HG03139 (cell line): ENCODE measurements around the gene SEPHS1.
"Not testable (repeated sequence)": the region's sequence is repeated elsewhere in the genome, so short reads cannot be mapped to it uniquely, and the experiment has no call there.

ENCODE experiments used
- ATAC-seq: cut with Tn5 transposase; IDR thresholded peaks from one replicate; pipeline ENCODE4 v1.9.1; 2021; ENCODE audit not compliant: unreplicated experiment

SEPHS1 gene, protein sequence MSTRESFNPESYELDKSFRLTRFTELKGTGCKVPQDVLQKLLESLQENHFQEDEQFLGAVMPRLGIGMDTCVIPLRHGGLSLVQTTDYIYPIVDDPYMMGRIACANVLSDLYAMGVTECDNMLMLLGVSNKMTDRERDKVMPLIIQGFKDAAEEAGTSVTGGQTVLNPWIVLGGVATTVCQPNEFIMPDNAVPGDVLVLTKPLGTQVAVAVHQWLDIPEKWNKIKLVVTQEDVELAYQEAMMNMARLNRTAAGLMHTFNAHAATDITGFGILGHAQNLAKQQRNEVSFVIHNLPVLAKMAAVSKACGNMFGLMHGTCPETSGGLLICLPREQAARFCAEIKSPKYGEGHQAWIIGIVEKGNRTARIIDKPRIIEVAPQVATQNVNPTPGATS

GRCh38 chr10:13348216-13349017 lies at the start of gene SEPHS1:
SEPHS1 (minus strand) TSS chr10:13348293; CDS start chr10:13344950, 3,343 bp downstream.
- peak; percentile 48 for ATAC-seq

DNA sequence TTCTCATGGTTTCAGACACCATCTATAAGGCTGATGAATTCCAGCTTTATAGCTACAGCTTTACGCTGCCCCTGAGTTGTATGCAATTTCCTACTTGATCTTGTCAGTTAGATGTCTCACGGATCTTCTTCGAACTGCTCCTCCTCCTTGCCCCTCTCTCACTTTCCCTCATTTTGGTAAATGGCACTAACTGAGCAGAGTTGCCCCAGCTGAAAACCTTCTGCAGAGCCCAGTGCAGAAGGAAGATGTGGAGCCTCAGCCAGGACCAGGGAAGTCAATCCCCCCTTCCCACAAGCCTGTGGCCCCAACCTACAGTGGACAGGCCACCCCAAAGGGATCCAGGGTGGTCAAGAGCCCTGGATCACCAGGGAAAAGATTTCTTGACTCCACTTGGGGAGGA lies 49.0 kb upstream of the SEPHS1 start:
- ATAC-seq = no peak

DNA sequence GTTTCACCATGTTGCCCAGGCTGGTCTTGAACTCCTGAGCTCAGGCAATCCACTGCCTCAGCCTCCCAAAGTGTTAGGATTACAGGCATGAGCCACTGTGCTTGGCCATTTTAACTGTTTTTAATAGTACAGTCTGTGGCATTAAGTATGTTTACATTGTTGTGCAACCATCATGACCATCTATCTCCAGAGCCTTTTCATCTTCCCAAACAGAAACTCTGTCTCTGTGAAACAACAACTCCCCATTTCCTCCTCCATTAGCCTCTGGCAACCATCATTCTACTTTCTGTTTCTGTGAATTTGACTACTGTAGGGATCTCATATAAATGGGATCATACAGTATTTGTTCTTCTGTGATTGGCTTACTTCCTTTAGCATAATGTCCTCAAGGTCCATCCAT lies 48.3 kb upstream of the SEPHS1 start:
- ATAC-seq = no peak

GRCh38 chr10:13395540-13395939 lies 47.4 kb upstream of the SEPHS1 start:
- no peak for ATAC-seq

DNA sequence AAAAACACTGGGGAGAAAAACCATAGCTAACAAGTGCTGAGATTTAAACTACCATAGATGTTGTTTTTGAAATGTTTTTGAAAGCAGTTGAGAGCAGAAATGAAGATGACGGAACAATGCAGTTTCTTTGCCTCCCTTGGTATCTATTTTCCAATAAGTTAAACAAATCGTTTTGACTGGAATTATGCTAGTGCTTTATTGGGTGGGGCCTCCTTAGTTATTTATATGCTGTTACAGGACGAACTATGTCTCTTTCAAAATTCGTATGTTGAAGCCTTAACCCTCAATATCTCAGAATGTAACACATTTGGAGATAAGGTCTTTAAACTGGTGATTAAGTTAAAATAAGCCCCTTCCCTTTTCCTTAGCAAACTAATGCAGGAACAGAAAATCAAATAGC lies 45.5 kb upstream of the SEPHS1 start:
- no peak for ATAC-seq

DNA sequence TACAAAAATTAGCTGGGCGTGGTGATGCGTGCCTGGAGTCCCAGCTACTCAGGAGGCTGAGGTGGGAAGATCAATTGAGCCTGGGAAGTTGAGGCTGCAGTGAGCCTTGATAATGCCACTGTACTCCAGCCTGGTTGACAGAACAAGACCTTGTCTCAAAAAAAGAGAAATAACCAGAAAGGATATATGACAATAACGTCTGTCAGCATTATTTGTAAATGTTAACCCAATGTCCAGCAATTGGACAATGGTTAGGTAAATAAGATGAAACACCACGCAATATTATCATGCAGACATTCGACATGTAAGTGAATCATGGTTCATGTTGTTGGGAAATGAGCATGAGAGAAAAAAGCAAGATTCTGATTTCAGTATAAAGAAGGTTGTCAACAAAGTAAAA lies 44.6 kb upstream of the SEPHS1 start:
- no peak for ATAC-seq

- no peak for ATAC-seq
Observed at GRCh38 chr10:13390604-13391522, 42.8 kb upstream of the SEPHS1 start.

GRCh38 chr10:13388478-13389230 lies 40.6 kb upstream of the SEPHS1 start:
- ATAC-seq = no peak

GRCh38 chr10:13386021-13386420 lies 37.9 kb upstream of the SEPHS1 start:
- ATAC-seq = no peak

DNA sequence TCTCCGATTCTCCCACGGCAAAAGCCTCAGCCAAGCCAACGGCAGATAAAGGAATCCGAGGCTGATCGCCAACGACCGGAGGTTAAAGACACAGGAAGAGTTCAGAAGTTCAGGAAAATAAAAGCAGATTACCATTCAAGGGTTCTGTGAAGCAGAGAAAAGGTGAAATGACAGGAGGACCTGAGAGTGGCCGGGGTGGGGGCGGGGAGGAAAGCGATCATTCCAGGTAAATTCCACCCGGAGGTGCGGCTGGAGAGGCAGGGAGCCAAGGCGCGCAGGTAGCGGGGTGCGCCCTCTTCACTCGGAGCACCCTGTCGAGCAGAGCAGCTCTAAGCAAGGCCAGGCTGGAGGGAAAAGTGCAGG lies 35.3 kb upstream of the SEPHS1 start:
- no peak for ATAC-seq

DNA sequence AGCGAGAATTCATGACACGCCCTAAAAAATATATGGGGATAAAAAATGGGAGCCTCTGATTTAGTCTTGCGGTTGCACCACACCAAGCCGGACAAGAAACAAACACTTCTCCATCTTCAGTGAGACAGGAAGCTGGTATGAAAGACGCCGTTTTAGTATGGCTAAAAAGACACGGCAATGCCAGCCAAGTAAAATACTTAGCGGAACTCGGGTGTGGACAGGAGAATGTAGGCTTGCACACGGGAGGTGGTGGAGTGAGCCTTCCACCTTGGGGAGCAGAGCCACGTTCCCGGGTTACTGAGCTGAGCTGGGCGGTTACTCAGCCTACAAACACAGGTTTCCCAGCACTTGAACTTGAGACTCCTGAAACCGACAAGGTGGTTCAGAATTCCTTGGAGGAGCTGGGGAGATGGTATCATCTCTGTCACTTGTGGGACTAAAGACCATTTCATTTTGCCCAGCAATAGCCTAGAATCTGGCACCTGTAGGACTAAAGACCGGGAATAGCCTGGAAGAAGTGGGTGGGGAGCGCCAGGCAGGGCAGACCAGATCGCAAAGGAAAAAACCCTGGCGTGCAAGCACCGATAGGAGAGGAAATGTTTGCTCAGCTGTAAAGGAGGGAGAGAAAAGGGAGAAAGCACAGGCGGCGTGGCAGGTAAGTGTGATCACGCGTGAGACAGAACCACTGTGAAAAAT lies 34.8 kb upstream of the SEPHS1 start:
- ATAC-seq = no peak

GRCh38 chr10:13379061-13379460 lies 31.0 kb upstream of the SEPHS1 start:
- not testable (repeated sequence) for ATAC-seq

DNA sequence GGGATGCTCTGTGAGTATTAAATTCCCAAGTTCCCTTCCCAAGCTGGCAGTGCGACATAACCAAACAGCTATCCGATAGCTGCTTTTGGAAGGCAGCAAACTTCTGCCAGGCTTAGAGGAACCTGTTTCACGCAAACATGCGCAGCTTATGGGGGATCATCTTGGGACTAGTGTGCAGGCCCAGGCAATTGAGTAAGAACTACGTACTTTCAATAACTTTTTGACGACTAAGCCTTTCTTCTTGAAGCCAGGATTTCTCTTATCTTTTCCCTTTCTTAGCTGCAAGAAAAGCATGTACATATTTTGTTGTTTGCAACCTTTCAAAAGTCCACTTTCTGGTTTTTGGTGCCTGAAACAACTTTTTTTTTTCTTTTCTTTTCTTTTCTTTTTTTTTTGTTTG lies 28.7 kb upstream of the SEPHS1 start:
- ATAC-seq = no peak

GRCh38 chr10:13376297-13376696 lies 28.2 kb upstream of the SEPHS1 start:
- no peak for ATAC-seq

DNA sequence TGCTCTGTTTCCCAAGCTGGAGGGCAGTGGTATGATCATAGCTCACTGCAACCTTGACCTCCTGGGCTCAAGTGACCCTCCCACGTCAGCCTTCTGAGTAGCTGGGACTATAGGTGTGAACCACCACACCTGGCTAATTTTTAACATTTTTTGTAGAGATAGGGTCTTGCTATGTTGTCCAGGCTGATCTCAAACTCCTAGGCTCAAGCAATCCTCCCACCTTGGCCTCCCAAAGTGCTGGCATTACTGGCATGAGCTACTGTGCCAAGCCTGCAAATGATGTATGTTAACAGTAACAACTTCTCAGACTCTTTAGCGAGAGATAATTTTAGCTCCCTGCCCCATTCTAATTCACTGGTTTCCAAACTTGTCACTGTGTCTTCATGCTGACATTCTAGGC lies 27.7 kb upstream of the SEPHS1 start:
- no peak for ATAC-seq

DNA sequence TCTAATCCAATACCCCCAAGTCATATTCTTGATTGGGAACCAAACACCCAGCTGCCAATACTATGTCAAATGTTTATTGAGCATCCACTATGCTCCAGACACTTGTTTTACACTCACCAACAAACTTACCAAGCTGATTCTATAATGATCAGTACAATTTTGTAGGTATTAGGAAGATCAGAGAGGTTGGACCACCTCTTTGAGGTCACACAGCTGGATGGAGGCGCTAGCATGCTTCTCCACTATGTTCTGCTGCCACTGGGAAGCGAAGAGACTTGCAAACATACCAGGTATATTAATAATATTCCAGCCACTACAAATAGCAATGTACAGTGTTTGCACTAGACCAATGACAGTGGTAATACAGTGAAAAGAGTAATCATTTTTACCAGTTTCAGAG lies 25.6 kb upstream of the SEPHS1 start:
- no peak for ATAC-seq

DNA sequence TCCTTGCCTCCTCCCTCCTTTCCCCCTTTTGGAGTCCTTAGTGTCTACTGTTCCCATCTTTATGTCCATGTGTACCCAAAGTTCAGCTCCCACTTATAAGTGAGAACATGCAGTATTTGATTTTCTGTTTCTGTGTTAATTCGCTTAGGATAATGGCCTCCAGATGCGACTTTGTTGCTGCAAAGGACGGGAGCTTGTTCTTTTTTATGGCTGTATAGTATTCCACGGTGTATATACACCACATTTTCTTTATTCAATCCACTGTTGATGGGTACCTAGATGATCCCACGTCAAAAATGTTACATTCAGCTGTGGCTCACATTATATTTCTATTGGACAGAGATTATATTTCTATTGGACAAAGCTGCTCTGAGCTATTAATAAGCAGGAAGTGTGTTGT lies 24.4 kb upstream of the SEPHS1 start:
- no peak for ATAC-seq

DNA sequence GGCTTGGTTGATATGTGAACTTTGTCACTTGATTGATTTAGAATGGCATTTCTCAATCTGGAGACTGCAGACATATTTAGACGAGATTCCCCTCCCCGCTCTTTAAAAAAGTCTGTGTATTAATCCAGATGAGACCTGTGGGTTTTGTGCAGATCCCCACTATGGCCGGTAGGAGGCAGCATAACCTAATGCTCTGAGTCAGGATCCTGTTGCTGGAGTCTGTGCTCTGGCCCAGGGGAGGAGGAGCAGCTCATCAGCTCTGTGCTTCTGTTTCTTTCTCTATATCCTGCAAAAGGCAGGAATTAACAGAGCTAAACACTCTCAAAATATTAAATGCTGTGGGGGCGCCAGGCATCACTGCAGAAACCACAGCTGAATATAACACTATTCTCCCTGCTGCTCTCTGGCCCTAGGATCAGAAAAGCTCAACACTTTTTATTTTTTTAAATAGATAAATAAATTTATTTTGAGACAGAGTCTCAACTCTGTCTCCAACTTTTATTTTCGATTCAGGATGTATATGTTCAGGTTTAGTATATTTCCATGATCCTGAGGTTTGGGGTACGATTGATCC lies 23.9 kb upstream of the SEPHS1 start:
- ATAC-seq = no peak

DNA sequence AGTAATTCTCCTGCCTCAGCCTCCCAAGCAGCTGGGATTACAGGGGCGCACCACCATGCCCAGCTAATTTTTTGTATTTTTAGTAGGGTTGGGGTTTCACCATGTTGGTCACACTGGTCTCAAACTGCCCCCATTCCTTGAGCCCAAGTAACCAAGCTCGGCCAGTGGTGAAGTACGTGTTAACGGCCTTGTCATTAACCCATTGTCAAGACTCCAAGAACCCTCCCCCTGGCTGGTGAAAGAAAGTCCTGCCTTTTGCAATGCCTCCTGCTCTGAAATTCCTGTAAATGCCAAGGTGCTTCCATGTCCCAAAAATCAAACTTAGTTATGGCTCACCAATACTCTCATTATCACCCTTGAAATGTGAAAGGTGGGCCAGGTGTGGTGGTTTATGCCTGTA lies 18.8 kb upstream of the SEPHS1 start:
- ATAC-seq = no peak

DNA sequence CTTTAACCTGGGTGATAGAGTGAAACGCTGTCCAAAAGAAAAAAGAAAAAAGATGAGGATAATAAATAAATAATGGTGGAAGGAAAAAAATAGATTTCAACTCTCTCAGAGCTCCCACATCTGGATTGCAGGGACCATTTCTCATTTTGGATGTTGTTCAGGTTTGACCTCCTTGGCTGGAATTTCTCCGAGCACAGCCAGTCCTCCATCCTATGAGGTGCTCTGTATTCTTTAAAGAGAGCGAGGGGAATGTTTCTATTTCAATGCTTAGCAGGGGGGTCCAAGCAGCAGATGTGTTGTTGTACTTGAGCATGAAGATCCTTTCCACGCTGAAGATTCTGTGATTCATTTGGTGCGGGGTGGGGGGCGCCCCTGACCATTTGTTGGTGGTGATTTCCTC lies 17.7 kb upstream of the SEPHS1 start:
- ATAC-seq = no peak
